Adipose tissue (tissue), 3 donors: Measurements from ENCODE around the gene HRC. TPM values are rescaled to one million over a fixed set of nuclear protein-coding genes. Genes with fewer than 3 reads are reported as not detected.

Experiments used
- H3K27ac ChIP-seq: one replicate; pipeline ENCODE4 v1.5.1; 2013; ENCODE audit warnings: low read depth, low read length
- WGBS, 3 donors: extraction: QIAGEN DNeasy Blood & Tissue Kit; methylation state at CpG; one replicate each; pipeline ENCODE4 v1.1.7; 2013; 5-methylcytosine and 5-hydroxymethylcytosine counted together
- polyA plus RNA-seq, 3 donors: library from polyadenylated mRNA; stranded (reverse); fragments of 200-250 nt; gene quantifications; one replicate each; pipeline ENCODE4 v1.2.3, GENCODE V29; 2013
- donor health status: healthy with polysubstance abuse.
- donor health status: Bipolar disorder and iron deficiency.
- donor health status: healthy.

Gene HRC
- polyA plus RNA-seq, 3 donors: 0.89 to 2.8 (median 1.3) TPM

GRCh38 chr19:49104229-49104864 lies 50.8 kb downstream of the HRC start:
- 80 to 83% (median 83%) methylated on average over 29 to 30 of the region's 30 CpGs for WGBS, 3 donors
- no peak overlapping the region for H3K27ac ChIP-seq

GRCh38 chr19:49103331-49104085 lies 51.7 kb downstream of the HRC start:
- 86 to 87% (median 86%) methylated on average over 31 to 33 of the region's 33 CpGs for WGBS, 3 donors
- no peak overlapping the region for H3K27ac ChIP-seq

- WGBS, 3 donors: 88 to 94% (median 88%) methylated on average over 12 of the region's 12 CpGs
- H3K27ac ChIP-seq: no peak overlapping the region
Observed at GRCh38 chr19:49102303-49102702, 52.9 kb downstream of the HRC start.

Other genes with a start within 250 kb of the HRC start
- under 1 TPM in 1 of 3 donors, not detected in 2; 0.30 TPM for gene DHDH, start 221.7 kb downstream of the HRC start, polyA plus RNA-seq
- 10 to 100 TPM; 24.4 to 71.2 (median 39.9) TPM for gene BAX, start 200.5 kb downstream of the HRC start, polyA plus RNA-seq
- over 10,000 TPM in 1 of 3 donors, 1,000 to 10,000 TPM in 2; 1,172 to 18,296 (median 6,752) TPM for gene FTL, start 190.1 kb downstream of the HRC start, polyA plus RNA-seq
- gene GYS1, start 162.1 kb downstream of the HRC start, polyA plus RNA-seq: 10 to 100 TPM; 20.1 to 73.8 (median 31.2) TPM
- 10 to 100 TPM; 44.6 to 65.0 (median 50.0) TPM for gene RUVBL2, start 161.5 kb downstream of the HRC start, polyA plus RNA-seq
- gene LHB, start 138.3 kb downstream of the HRC start, polyA plus RNA-seq: under 1 TPM in 2 of 3 donors, not detected in 1; 0.36 to 0.62 TPM
- not detected for gene CGB3, start 131.1 kb downstream of the HRC start, polyA plus RNA-seq
- gene CGB2, start 123.5 kb downstream of the HRC start, polyA plus RNA-seq: not detected
- gene CGB1, start 118.5 kb downstream of the HRC start, polyA plus RNA-seq: not detected
- 1 to 10 TPM in 1 of 3 donors, not detected in 2; 1.1 TPM for gene CGB5, start 111.5 kb downstream of the HRC start, polyA plus RNA-seq
- not detected for gene CGB8, start 106.3 kb downstream of the HRC start, polyA plus RNA-seq
- 1 to 10 TPM in 1 of 3 donors, under 1 TPM in 1, not detected in 1; 0.12 to 1.0 TPM for gene CGB7, start 97.6 kb downstream of the HRC start, polyA plus RNA-seq
- under 1 TPM in 1 of 3 donors, not detected in 2; 0.09 TPM for gene NTF4, start 90.6 kb downstream of the HRC start, polyA plus RNA-seq
- gene KCNA7, start 82.7 kb downstream of the HRC start, polyA plus RNA-seq: under 1 TPM in 1 of 3 donors, not detected in 2; 0.03 TPM
- 100 to 1,000 TPM; 170 to 188 (median 186) TPM for gene SNRNP70, start 69.9 kb downstream of the HRC start, polyA plus RNA-seq
- 10 to 100 TPM in 1 of 3 donors, 1 to 10 TPM in 2; 4.3 to 12.9 (median 6.6) TPM for gene LIN7B, start 41.0 kb downstream of the HRC start, polyA plus RNA-seq
- 1 to 10 TPM in 2 of 3 donors, not detected in 1; 1.5 to 5.1 TPM for gene C19orf73, start 36.3 kb downstream of the HRC start, polyA plus RNA-seq
- 10 to 100 TPM in 1 of 3 donors, 1 to 10 TPM in 2; 8.5 to 20.1 (median 8.9) TPM for gene PPFIA3, start 35.9 kb downstream of the HRC start, polyA plus RNA-seq
- 10 to 100 TPM in 2 of 3 donors, 1 to 10 TPM in 1; 8.5 to 45.9 (median 11.9) TPM for gene TRPM4, start 2.4 kb upstream of the HRC start, polyA plus RNA-seq
- gene SLC6A16, start 169.8 kb upstream of the HRC start, polyA plus RNA-seq: 1 to 10 TPM in 2 of 3 donors, under 1 TPM in 1; 0.90 to 1.6 (median 1.0) TPM
- gene CD37, start 180.0 kb upstream of the HRC start, polyA plus RNA-seq: 10 to 100 TPM in 2 of 3 donors, 1 to 10 TPM in 1; 6.8 to 18.1 (median 10.6) TPM
- 10 to 100 TPM; 19.3 to 37.7 (median 34.0) TPM for gene TEAD2, start 207.0 kb upstream of the HRC start, polyA plus RNA-seq
- under 1 TPM in 2 of 3 donors, not detected in 1; 0.21 to 0.61 TPM for gene DKKL1, start 208.5 kb upstream of the HRC start, polyA plus RNA-seq
- 1 to 10 TPM in 1 of 3 donors, not detected in 2; 1.9 TPM for gene KASH5, start 232.9 kb upstream of the HRC start, polyA plus RNA-seq